NCI-H1436 treated with DMSO at 0.1 percent for 48 hours (cell line): Measurements from ENCODE around the gene CUL2.
"Not testable (repeated sequence)": the region's sequence is repeated elsewhere in the genome, so short reads cannot be mapped to it uniquely, and the experiment has no call there.

Experiments used
- DNase-seq: peaks from one replicate; lab custom pipeline; 2025; lab: John Stamatoyannopoulos, UW

CUL2 gene

DNA sequence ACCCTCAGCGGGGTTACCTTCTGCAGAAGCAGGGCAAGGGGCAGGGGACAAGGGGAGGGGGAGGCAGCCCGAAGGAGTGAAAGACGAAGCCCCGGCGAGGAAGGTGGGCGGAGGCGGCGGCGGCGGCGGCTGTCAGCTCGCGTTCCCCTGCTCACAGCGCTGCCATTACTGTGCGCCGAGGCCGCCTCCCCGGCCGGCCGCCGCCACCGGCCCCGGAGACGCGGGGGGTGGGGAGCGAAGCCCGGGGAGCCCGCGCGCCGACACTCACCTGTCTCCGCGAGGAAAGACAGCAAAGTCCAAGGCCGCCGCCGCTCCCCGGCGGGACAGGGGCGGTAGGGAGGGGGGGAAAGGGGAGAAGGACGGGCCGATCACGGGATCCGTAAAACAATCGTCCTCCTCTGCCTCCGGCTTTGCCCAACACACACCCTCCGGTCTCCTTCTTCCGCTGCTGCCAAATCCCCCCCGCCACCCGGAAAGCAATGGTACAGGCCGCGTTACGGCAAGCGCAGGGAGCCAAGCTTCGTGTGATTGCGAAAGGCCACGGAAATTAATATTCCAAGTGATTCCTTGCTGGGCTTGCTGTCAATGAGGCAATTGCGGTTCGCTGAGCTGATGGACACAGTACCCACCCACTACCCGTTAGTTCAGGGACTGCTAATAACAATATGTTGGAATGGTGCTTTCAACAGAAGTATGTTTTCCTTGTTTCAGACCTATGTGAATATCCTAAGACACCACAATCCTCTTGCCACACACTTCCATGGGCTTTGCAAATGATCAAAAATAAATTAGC lies at the start of gene CUL2:
Gene CUL2, minus strand, starts transcription at position 180 of the 793 bp plus-strand sequence. CDS start 19,024 bp downstream, outside the sequence.
- peak; percentile 43 for DNase-seq

DNA sequence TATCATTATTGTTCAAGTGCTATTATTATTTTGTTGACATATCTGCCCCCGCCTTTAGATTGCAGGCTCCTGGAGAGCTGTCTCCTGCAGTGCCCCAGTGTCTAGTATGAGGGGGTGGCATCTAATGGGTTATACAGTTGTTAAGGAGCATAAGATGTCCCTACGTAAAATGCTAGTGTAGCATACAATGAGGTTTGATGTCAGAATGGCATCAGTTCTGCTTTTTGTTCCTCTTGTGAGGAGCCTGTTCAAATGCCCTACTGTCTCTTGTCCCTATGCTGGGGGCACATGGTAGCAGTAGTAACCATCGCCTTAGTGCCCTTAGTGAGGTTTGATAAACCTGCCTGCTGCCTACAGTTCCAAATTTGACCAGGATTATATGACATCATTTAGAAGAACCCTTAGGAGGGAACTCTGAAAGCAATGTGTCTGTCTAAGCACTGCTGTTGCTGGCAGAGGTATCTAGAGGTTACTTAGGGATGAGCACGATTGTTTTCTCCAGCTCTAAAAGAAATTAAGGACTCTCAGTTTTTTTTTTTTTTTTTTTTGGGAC lies 46.2 kb upstream of the CUL2 start:
- no peak for DNase-seq

DNA sequence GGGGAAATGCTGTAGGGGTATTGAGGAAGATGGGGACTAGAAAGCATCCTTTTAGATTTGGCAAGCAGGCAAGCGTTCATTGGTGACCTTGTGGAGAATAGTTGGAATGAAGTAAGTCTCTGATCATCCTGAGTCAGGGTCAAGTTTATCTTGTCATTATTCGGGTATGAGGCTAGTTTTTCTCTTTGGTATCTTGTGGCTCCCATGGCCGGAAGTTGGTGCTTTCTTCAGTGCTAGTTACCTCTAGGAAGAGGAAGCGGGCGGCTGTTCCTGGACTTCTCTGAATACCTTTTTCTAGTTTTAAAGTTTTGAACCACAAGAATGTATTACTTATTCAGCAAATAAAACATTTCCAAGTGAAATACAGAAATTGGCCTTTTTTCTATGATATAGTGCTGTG lies 45.7 kb upstream of the CUL2 start:
- DNase-seq = no peak

DNA sequence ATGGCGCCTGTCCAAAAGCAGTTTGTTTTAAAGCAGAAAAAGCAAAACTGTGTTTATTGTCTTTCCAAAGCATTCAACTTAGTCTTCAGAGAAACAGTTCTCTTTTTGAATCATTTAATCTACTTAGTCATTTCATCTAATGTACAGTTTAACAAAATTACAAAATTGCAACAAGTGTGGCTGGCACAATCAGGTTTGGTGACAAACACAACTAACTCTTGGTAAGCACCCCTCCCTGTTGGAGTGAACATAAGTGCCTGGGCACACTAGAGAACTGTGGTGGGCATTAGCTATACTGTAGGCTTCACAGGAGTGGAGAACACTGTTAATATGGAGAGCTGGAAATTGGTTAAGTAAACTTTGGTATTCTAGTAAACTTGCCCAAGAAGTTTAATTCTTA lies 43.4 kb upstream of the CUL2 start:
- DNase-seq = no peak

DNA sequence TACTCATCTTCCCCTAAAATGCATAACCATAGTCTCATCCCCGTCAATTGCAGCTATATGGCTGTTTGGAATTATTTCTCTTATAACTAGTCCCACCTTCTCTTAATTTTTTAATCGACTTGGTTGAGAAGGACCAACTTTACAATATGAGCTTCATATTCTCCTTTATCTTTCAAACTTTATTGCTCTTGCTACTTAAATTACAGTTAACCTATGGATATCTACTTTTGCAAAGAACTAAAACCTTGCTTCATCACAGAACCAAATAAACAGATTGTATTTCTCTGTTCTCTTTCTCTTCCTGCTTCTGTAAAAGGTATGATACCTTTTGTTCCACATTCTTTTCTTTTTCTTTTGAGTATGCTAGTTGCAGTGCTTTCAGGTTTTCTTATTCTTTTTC lies 42.6 kb upstream of the CUL2 start:
- DNase-seq = no peak

DNA sequence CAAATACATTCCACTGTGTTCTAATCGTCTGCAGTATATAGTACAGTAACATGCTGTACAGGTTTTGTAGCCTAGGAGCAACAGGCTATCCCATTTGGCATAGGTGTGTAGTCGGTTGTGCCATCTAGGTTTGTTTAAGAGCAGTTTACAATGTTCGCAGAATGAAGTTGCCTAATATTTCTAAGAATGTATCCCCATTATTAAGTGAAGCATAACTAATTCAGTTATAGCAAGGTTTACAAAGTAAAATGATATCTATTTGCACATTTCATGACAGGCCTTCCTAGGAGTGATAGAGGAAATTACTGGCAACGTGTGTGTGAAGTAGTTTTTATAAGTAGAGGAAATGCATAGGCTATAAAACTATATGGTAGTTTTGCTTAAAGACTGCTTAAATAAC lies 40.5 kb upstream of the CUL2 start:
- no peak for DNase-seq

DNA sequence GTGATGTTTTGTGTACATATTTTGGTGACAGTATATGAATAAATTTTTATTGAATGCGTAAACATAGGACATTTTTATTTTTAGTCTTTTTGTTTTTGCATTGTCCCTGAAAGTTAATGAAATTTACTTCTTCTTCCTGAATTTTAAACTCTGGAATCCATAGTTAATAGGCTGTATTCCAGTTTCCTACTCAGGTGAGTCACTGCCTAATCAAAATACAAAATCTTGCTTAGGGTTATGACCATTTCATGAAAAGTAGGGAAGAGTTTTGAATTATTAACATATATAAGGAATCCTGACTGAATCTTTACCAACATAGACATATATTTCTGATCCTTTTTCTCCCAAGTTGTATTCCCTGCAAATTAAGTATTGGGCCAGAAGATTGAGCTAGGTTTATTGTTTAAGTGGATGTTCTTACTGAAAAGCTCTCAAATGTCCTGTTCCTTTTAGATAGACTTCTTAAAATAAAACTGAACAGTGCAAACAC lies 39.1 kb upstream of the CUL2 start:
- DNase-seq = no peak

DNA sequence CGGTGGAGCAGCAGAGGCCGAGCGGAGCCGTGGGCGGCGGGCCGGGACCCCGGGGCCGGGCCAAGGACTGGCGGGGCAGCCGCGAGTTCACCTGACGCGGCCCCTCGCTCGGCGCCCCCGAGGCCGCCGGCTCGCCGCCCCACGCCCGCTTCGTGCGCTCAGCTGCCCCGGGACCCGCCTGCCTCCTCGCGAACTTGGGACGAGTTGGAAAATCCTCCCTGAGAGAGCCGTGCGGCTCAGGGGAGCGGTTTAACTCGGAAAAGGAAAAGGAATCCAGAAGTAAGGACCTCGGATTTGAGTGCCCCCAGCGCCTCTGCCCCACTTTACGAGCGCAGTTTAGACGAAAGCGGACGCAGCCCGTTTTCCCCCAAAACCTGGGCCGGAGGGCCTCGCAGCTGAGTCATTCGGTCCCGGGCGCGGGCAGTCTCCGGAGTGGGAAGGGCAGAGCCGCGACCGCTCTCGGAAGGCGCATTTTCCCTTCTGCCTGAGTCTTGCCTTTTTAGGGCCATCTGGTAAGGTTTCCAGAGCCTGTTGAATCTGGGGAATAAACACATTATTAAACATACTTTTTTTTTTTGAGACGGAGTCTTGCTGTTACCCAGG lies 37.2 kb upstream of the CUL2 start:
- no peak for DNase-seq

DNA sequence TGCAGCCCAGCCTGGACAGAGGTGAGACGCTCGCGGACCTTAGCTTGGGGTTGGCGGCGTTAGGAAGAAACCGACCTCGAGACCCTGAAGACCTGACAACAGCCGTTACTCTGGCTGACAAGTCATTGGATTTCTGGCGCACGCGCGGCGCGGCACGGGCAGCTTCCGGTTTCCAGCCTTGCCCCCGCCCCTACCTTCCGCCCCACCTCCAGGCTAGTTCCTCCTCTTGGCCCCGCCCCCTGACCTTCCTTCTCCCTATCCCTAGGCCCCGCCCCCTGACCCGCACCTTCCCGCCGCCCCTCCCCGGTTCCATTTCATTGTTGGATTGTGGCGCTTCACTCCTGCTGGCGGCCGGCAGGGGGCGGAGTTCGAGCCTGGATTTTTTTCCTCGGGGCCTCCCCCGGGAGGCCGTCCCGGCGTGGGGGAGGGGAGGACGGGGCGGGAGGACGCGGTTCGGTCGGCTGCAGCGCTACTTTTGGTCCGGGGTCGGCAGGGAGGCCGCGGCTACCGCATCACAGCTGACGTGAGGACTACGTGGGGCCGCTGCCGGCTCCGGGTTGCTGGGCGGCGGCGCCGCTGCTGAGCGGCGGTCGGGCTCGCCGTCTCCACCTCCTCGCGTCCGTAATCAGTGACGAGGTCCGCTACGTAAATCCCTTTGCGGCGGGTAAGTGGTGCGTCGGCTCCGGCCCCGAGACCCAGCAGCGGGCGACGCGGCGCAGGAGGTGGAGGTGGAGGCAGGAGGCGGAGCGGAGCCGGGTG lies 36.6 kb upstream of the CUL2 start, which contains the start of gene CREM:
Gene CREM, plus strand, starts transcription at position 317 of the 759 bp plus-strand sequence. CDS start 10,990 bp downstream, outside the sequence.
- peak; percentile 87 for DNase-seq

DNA sequence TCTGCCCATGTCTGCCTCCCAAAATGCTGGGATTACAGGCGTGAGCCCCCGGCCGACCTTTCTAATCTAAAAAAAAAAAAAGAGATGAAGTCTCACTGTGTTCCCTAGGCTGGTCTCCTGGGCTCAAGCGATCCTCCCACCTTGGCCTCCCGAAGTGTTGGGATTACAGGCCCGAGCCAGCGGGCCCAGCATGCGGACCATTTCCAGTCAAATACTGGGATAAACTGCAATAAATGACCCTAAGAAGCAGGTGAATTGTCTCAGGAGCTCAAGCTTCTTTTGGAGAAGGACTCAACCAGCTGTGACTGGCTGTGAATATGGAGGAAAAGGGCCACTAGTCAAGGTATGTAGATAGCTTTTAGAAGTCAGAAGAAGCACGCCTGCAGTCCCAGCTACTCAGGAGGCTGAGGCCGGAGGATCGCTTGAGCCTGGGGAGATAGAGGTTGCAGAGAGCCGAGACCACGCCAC lies 36.0 kb upstream of the CUL2 start:
- DNase-seq = no peak

DNA sequence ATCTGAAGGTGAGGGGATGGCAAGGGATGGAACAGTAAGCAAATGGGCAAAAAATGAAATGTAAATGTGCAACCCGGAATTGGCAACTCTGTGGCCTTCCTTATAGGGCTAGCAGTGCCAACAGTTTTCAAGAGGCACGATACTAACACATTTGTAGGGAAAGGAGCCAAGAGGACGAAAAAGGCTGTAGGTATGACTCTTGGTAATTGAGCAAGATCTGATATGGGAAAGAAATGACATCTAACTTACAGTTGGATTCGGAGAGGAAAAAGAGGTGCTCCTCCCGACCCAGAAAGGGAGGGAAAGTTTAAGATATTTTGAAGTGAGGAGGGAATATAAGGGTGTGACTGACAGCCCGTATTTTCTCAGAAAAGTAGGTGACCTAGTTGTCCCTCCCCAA lies 34.4 kb upstream of the CUL2 start:
- DNase-seq = no peak

DNA sequence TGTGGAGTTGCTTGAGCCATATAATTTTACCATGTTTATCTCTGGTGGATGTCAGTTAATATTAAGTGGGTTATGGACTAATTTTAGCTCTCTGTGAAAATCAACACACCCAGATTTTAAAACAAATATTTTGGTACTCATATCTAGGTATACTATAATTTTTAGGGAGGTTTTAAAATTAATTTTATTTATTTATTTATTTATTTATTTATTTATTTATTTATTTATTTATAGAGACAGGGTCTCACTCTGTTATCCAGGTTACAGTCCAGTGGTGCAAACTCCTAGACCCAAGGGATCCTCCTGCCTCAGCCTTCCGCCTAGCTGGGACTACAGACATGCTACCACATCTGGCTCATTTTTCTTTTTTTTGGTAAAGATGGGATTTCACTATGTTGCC lies 29.2 kb upstream of the CUL2 start:
- no peak for DNase-seq

DNA sequence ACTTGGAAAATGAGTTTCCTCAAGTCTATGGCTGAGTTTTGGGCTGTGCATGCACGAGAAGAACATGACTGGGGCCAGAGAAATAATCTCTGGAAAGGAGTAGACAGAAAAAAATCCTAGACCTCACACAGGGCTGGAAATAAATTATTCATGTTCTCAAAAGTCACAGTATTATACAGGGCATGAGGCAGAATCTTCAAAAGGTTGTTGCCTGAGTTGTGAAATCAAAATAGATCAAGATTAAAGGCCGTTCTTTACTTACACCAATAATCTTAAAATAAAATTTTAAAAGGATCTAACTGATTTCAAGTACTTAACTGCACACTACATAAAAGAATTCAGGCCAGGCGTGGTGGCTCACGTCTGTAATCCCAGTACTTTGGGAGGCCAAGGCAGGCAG lies 22.4 kb upstream of the CUL2 start:
- no peak for DNase-seq

DNA sequence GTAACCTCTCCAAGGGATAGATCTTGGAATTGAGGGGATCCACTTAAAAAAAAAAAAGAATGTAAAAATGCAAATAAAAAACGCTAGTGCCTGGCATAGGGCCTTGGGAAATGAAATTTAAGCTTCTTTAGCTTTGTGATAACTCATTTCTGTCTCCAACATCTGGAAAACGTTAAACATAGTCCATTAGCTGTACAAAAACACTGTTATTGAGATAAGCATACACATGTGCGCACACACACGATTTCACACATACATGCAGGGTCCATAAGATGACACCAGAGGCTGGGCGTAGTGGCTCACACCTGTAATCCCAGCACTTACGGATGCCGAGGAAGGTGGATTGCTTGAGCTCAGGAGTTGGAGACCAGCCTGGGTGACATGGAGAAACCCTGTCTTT lies 13.7 kb upstream of the CUL2 start:
- no peak for DNase-seq

DNA sequence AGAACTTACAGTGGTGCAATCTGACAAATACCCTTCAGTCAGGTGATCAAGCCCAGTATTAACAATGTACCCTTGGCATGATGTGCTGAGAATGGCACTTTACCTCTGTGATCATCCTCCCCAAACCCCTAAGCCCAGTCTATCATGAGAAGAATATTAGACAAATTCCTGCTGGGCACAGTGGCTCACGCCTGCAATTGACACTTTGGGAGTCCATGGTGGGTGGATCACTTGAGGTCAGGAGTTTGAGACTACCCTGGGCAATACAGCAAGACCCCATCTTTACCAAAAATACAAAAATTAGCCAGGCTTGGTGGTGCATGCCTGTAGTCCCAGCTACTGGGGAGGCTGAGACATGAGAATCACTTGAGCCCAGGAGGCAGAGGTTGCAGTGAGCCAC lies 7.4 kb upstream of the CUL2 start:
- no peak for DNase-seq

DNA sequence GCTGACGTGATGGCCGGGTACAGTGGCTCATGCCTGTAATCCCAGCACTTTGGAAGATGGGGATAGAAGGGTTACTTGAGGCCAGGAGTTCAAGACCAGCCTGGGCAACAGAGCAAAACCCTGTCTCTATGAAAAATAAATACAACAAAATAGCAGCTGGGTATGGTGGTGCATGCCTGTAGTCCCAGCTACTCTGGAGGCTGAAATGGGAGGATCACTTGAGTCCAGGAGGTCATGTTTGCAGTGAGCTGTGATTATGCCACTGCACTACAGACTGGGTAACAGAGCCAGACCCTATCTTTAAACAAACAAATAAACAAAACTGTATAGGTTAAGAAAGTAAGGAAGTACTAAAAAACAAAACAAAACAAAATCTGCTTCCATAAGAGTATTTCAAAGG lies 6.2 kb upstream of the CUL2 start:
- DNase-seq = no peak

DNA sequence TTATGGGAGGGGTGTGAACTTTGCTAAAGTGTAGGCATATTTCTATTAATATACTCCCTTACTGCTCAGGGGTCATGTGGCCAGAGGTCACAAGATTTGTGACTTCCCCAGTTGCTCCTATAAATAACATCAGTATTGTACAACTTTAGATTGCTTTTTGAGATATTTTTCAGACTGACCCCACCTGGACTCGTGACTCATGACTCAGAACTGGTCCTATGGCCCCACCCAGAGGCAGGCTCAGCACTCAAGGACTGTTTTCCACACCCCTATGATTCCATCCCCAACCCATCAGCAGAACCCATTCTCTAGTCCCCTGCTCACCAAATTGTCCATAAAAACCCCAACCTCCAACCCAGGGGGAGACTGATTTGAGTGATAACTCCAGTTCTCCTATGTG lies 2.7 kb upstream of the CUL2 start:
- no peak for DNase-seq

DNA sequence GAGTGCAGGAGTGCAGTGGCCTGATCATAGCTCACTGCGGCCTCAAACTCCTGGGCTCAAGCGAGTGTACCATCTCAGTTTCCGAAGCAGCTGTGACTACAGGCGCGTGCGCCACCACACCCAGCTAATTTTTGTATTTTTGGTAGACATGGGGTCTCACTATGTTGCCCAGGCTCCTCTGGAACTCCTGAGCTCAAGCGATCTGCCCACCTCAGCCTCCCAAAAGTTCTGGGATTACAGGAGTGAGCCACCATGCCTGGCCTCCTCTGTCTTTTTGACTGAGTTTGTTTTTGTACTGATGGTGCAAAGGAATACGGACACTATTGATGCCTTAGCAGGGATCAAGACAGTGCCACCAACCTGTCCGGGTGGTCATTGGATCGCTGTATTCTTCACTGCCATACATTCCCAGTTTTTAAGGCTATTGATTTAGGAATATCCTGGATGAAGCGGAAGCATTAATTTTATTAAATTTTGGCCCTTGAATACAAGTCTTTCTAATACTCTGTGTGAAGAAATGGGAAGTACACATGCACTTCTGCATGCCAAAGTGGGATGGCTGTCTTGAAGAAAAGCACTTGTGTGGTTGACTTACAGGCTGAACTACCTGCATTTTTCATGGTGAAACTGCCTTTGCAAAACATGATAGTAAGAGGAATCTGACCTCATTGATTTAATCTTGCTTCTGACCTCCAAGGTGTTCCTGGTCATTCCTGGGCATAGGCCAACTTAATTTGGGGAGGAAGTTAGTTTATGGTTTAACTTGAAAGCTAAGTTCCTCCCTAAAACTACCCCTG lies 2.1 kb upstream of the CUL2 start:
- no peak for DNase-seq

DNA sequence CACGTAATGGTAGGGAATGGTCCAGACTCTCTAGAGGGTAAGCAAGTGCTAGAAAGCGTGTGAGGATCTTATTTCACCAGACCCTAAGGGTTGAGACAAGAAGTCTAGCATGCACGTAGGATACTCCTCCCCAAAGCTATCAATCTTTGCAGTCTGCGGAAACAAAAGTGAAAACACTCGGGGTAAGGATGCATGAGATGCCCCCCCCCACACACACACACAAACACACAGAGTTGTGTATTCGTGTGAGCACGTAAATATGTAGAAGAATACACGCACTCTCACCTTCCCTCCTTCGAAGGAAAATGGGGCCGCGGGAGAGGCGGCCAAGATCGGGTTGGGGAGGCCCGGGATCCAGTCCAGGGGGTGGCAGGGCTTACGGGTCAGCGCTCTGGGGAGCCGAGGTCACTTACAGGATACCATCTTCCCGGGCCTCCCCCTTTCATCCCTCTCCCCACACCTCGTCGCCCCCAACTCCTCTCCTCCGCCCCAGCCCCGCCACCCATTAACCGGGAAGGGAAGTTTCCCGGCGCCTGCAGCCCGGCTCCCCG lies 455 bp downstream of the CUL2 start:
- peak; percentile 0 for DNase-seq

DNA sequence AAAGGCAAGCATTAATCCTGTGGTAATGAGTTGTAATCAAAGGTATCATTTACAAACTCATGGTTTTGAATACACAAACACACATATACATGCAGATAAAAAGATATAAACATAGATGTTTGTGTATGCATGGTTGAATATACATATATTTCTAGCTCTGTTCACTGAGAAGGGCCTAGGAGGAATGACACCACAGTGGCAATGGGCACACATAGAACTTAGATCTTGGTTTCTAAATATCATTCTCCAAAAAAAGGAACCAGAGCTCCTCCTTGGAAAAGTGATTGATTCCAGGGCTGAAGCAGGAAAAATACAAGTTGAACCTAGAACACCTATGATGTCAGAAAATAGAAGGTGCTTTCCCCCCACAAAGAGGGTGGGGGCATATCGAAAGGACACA lies 6.9 kb downstream of the CUL2 start:
- DNase-seq = no peak

DNA sequence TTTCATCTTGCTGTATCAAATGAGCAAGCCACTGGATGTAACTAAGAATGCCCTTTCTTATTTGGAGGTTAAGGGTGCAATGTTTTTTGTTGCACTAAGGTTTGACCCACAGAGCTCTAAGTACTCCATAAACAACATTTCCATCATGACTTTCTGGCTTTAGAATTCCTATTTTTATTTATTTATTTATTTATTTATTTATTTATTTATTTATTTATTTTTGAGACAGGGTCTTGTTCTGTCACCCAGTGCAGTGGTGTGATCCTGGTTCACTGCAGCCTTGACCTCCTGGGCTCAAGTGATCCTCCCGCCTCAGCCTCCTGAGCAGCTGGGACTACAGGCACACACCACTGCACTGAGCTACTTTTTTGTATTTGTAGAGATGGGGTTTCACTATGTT lies 9.9 kb downstream of the CUL2 start:
- not testable (repeated sequence) for DNase-seq
